GM12878 (cell line): ENCODE measurements around the gene VWA3B.

Experiments
- CTCF ChIP-seq, 3 experiments: IDR thresholded peaks in 2 of 3; conservative IDR thresholded peaks in 1 of 3; 2 replicates each; pipeline ENCODE4 v1.5.1; 2011; ENCODE audit warnings: low read depth in 3 of 3, low read length in 3 of 3, mild to moderate bottlenecking in 3 of 3, control low read depth in 2 of 3, moderate library complexity in 2 of 3, inconsistent platforms in 1 of 3, mixed read lengths in 1 of 3; ENCODE audit not compliant: control insufficient read depth in 2 of 3, insufficient read depth in 1 of 3; ENCODE audit errors: extremely low read depth in 1 of 3
- GABPA ChIP-seq: IDR thresholded peaks from 2 replicates; pipeline ENCODE4 v1.6.1; 2014; ENCODE audit warnings: antibody characterized with exemption, low read depth, mild to moderate bottlenecking, inconsistent platforms
- JUNB ChIP-seq: IDR thresholded peaks from 2 replicates; pipeline ENCODE4 v1.6.1; 2016; ENCODE audit warnings: antibody characterized with exemption, mild to moderate bottlenecking
- MLLT1 ChIP-seq: fragments of 450-650 bp; IDR thresholded peaks from 2 replicates; pipeline ENCODE4 v1.6.1; 2016; ENCODE audit warnings: mild to moderate bottlenecking
- MYC ChIP-seq: IDR thresholded peaks from 2 replicates; pipeline ENCODE4 v1.6.1; 2011; ENCODE audit warnings: mild to moderate bottlenecking, low read length, moderate library complexity, inconsistent platforms; ENCODE audit not compliant: insufficient read depth, insufficient replicate concordance, insufficient read length, severe bottlenecking
- NFXL1 ChIP-seq: fragments of 450-650 bp; IDR thresholded peaks from 2 replicates; pipeline ENCODE4 v1.6.1; 2017; ENCODE audit warnings: antibody characterized with exemption, mild to moderate bottlenecking, borderline replicate concordance
- POLR2A ChIP-seq: IDR thresholded peaks from 2 replicates; pipeline ENCODE4 v1.6.1; 2011; ENCODE audit warnings: low read depth, mild to moderate bottlenecking, low read length
- SMAD5 ChIP-seq: IDR thresholded peaks from 2 replicates; pipeline ENCODE4 v1.6.1; 2016; ENCODE audit warnings: antibody characterized with exemption, low read depth
- TF ChIP-seq, protein P1 (sequence below): IDR thresholded peaks from 2 replicates; pipeline ENCODE4 v1.6.1; 2012; ENCODE audit warnings: low read depth, low read length, improper control_type of control experiment

DNA sequence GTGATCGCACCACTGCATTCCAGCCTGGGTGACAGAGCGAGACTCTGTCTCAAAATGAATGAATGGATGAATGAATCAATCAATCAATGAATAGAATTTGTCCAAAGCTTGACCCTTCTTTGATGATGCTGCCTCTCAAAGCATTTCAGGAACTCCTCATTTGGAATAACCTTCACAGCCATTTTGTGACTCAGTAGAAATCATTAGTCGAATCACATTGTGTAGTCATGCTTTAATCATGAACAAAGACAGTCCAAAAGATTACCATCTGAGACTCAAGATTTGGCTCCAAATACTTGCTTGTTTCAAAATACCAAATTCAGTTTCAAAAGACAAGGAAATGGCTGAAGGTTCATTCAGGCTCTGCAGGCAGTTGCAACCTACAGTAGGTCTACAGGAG, 83.1 kb downstream of the VWA3B start:
- TF ChIP-seq CTCF (IDR thresholded peaks at IDR 0.05 in 2 of 3, conservative IDR thresholded peaks at IDR 0.05 in 1 of 3; ENCODE audit: control insufficient read depth in 2 of 3, extremely low read depth in 1 of 3, insufficient read depth in 1 of 3, low read depth in 3 of 3, low read length in 3 of 3): no peak
- TF ChIP-seq MYC: no peak
- no peak for TF ChIP-seq SMAD5
- TF ChIP-seq, protein P1, sequence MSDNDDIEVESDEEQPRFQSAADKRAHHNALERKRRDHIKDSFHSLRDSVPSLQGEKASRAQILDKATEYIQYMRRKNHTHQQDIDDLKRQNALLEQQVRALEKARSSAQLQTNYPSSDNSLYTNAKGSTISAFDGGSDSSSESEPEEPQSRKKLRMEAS: no peak
- TF ChIP-seq JUNB: no peak
- TF ChIP-seq NFXL1: no peak
- TF ChIP-seq GABPA: no peak
- TF ChIP-seq MLLT1: no peak
- no peak for TF ChIP-seq POLR2A
